Right ventricle myocardium superior (tissue), 1 donor: ENCODE results near the gene KCND3. TPM values are rescaled to one million over a fixed set of nuclear protein-coding genes. Genes with fewer than 3 reads are reported as not detected.
A peak's percentile ranks its signal among the peaks of the same experiment; 100 is the strongest.

ENCODE experiments used
- ATAC-seq: fragments of 200-7000 bp; cut with Tn5 transposase; one replicate; pipeline ENCODE4 v1.9.1; 2020; ENCODE audit warnings: mild to moderate bottlenecking; ENCODE audit not compliant: poor library complexity
- DNase-seq: peaks from one replicate; pipeline ENCODE4 v3.0.0-alpha.2; 2020
- intact Hi-C: fragments of 100-400 bp; cut with DNase I; formaldehyde crosslinking; loops from one replicate; pipeline ENCODE4 v1.11.2; 2022
- total RNA-seq: library from RNA; stranded (reverse); fragmentation: NEBNext Ultra II Directional; extraction: Animal tissue kit (Norgen Biotek cat#: 25700); gene quantifications from one replicate; pipeline ENCODE4 v1.2.1, GENCODE V29; 2021
- donor health status: DM: no; HTN: yes; CAD: no; lungs with severe emphysema.

Gene KCND3
- total RNA-seq, 1 donor from 2014 or later: 19.7 TPM

DNA sequence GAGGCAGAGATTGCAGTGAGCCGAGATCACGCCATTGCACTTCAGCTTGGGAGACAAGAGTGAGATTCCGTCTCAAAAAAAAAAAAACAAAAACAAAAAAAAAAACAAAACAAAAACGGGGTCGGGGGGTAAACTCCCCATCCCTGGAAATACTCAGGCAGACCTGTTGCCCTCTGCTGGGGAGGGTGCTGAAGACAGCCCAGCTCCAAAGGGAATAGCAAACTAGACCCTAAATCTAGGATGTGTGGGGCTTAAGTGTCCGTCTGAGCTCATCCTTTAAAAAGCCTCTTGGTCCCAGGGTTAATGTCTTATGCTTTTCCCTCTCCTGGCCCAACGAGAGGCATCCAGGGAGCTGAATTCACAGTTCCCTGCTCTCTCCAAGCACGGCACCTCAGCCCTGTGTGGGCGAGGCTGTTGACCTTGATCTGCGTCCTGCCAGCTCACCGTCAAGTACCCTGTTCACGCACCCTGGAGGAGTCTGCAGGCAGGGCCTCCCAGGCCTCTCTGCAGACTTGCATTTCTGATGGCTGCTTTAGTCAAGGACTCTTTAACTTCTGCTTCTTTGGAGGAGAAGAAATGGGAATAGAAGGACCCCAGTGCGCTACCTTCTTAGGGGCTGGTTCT lies 22.3 kb downstream of the KCND3 start:
- intact Hi-C loops: no loop called here
- ATAC-seq (peak; percentile 63), DNase-seq (no peak)

DNA sequence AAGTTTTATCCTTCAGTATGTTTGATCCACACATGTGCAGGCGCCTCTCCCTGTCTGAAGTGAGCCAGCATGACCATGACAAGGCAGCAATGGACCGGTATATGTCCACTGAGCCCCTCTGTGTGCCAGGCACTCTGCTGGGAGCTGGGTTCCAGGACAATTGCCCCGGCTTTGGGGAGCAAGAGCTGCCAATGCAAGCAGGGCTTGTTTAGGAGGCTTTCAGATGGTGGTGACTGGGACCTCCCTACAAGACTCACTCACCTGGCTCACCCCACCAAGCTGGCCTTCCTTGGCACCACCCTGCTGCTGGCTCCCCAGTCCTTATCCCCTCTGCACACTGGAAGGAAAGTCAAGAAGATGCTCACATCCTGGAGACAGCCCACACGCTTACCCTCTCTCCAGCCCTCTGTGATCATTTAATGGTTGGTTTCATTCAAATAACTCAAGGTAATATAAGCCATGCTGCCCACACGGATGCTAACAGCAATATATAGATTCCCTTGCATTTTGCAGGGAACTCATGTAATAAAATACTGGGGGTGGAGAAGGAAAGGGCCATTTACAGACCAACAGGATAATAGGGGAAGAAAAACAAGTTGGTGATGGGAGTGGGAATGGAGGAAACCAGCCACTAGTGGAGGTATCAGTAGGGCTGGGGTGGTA lies 23.6 kb downstream of the KCND3 start:
- intact Hi-C loops: no loop called here
- ATAC-seq (no peak), DNase-seq (no peak)

DNA sequence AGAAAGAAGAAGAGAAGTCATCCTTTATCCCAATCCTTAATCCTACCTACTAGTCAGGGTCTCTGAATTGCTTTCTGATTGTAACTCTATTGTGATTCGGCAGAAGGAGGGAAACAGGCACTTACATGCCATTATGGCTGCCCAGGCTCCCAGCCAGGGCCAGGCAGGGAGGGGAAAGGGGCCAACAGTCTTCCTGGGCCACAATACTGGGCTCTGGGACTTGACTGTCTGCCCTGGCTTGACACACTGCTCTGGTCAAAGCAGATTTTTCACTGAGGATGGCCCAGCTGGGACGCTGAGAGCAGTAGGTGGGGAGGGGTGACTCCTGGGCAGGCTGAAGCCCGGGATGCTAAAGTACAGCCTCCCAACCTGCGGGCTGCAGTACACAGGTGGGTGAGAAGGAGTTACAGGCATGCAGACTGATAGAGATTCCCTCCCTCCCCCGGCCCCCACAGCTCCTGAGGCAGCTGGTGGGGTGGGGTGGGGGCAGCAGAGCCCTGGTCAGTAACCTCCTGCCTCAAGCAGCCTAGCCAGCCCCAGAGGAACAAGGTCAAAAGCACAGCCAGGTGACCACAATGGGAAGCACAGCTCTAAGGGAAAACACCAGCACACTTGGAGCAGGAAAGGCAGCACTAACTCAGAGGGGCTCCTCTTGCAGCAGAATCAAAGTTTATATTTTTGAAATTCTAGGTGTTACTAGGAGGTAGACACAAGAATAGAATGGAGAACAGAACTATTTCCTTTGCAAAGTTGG lies 25.3 kb downstream of the KCND3 start:
- DNase-seq (no peak), ATAC-seq (no peak)
- intact Hi-C loops: no loop called here

DNA sequence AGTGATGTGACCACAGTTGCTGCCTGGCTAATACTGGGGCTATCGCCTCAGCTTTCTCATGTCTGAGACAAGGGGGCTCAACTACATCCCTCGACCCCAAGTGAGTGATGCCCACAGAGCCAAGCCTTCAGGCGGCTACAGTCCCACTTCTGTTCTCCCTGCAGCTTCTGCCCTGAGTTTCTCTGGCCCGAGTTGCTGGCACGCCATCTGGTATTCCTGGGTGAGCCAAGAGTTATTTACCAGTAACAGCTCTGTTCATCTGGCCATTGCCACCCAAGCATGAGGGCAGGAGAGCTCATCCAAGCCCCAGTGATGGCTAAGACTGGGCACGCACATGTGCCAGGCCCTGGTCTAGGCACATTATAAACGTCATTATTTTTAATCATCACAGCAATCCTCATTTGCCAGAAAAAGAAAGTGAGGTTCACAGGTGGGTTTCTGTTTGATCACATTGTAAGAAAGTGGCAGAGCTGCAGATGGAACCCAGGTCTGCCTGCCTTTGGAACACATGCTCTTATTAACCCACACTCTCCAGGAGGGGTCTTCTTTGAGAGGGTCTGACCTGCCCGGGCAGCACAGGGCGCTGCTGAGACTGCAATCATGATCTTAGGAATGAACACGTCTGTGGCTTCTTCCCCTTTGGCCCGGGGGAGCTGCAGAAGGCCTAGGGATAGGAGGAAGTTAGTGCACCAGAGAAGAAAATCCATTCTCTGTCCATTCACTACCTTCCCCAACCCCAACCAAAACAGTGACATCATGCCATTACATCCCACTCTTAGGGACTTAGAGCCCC lies 27.5 kb downstream of the KCND3 start:
- intact Hi-C loops: no loop called here
- DNase-seq: peak; percentile 57
- ATAC-seq: peak; percentile 61

DNA sequence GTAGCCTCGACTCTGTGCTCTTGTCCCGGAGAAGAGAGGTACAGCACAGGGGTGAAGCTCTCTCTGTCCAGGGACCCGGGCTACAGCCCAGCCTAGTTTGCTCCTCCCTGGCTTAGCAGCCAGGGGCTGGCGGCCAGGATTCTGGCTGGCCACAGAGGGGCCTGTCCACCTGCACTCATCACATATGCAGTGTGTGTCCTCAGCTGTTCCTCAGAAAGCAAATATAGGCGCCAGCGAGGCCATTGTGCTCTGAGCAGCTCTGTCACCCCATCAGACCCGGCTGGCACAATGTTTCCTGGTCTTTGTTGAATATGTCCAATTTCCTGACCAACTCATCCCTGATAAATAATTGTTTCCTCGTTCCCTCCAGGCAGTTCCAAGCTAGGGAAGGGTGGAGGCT lies 28.5 kb downstream of the KCND3 start:
- intact Hi-C loops: no loop called here
- DNase-seq: no peak

GRCh38 chr1:111959436-111959835 lies 30.0 kb downstream of the KCND3 start:
- DNase-seq (no peak), ATAC-seq (no peak)
- intact Hi-C loops: no loop called here

More for the DNA sequence above, 28.5 kb downstream of the KCND3 start:
- peak; percentile 69 for ATAC-seq

DNA sequence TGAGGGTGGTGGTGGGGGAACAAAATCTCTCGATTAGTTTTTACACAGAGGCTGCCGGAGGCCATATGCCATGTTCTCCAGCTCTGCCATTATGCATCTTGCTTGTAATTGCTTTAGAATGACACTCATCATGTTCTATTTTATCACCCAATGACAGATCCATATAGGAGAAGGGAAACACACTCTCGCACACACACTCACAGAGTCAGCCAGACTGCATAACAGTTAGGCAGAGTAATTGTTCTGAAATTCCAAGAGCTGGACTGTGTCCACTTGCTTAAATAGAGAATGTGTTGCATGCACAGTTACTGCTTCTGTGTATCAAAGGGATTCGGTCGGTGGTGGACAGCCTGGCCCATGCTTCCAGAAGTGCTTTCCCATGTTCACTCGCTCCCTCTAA lies 30.6 kb downstream of the KCND3 start:
- no peak for DNase-seq
- ATAC-seq: peak; percentile 20
- intact Hi-C loops: no loop called here

GRCh38 chr1:111958075-111958474 lies 31.4 kb downstream of the KCND3 start:
- intact Hi-C loops: no loop called here
- DNase-seq (no peak), ATAC-seq (no peak)

DNA sequence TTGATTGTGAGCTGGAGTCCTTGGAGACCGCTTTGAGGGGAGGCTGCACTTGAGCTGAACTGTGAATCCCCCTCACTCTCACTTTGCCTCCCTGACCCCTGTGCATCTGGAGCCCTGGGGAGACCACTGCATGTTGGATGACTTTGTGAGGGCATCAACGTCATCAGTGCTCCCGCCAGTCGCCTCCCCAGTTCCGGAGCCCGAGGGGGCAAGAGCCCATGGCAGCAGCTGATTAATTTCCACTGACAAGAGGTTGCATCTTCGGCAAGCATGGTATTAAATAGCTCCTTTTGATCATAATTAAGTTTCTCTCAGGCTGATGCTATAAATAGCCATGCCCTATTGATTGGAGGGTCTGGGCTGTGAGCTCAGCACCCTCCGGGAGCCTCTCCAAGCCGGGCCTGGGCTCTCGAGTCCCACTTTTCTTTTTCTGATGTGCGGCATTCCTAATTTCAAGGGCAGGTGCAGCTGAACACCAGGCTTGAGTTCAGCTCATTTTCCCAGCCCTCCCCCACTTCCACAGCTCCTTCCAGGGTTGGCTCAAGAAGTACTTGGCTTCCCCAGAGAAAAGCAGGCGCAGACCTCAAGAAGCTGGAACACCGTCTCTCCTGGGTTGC lies 33.2 kb downstream of the KCND3 start:
- ATAC-seq: no peak
- intact Hi-C loops: no loop called here
- no peak for DNase-seq

GRCh38 chr1:111955755-111956154 lies 33.7 kb downstream of the KCND3 start:
- DNase-seq: no peak
- peak; percentile 56 for ATAC-seq
- intact Hi-C loops: no loop called here

- intact Hi-C loops: no loop called here
- no peak for ATAC-seq
- no peak for DNase-seq
Measured at GRCh38 chr1:111953797-111954196, 35.7 kb downstream of the KCND3 start.

DNA sequence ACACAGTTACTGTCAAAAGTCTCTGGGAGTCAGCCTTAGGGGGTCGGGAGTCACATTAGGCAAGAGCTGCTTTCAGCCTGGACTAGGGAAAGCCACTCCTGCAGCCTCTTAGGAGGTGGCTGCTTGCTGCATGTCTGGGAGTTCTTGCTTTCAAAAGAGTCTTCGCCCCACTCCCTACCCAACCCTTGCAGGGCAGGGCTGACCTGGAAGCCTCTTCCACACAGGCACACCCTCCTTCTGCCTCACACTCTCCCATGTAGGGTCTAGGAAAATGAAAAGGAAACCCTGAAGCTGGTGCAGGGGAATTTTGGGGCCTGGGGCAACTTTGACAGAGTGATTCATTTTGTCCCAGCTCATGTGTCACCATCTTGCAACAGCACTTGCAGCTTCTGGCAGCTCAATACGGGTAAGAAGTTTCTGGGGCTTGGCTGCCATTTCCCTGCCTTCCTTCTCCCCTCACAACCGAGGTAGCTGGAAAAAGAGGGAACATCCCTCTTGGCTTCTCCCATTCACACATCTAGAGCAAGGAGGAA lies 37.3 kb downstream of the KCND3 start:
- DNase-seq (no peak), ATAC-seq (no peak)
- intact Hi-C loops: no loop called here

DNA sequence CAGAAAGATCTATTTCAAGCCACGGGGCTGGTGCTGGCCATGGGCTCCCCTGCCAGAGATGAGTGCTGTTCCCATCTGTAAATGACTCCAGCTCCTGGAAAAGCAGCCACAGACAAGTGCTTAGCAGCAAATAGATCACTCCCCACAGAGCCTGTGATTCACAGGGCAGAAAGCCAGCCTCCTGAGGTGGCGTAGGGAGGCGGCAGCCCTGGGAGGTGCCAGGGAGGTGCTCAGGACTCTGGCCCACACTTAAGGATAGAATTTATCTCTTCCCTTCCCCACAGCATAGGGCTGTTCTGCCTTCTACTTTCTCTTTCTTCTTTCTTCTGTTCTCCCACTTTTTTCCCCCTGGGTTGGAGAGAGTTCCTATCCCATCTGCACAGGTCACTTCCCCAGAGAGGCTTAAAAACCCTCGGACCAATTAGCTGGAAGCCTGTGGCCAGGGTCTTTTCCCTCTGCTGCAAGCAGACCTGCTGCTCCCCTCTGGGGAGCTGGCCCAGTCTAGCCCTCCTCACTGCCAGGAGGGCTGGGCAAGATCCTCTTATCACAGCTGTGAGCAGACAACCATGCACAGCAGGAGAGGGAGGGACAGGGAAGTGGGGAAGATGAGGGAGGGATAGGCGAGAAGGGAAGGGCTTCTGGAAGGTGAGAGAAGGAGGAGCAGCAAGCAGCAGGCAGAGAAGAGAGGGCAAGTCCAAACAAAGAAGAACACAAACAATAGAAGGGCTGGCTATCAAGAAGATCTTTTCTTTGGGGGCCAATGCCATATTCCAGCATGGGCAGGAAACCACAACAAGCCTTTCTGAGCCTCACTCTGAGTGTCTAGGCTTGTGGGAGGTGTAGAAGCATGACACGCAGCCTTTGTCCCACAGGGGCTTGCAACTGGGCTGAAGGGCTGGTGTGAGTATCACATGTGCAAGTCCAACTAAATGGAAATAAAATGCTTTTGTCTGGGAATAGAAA lies 41.0 kb downstream of the KCND3 start:
- peak; percentile 84 for ATAC-seq
- intact Hi-C loops: no loop called here
- peak; percentile 68 for DNase-seq

DNA sequence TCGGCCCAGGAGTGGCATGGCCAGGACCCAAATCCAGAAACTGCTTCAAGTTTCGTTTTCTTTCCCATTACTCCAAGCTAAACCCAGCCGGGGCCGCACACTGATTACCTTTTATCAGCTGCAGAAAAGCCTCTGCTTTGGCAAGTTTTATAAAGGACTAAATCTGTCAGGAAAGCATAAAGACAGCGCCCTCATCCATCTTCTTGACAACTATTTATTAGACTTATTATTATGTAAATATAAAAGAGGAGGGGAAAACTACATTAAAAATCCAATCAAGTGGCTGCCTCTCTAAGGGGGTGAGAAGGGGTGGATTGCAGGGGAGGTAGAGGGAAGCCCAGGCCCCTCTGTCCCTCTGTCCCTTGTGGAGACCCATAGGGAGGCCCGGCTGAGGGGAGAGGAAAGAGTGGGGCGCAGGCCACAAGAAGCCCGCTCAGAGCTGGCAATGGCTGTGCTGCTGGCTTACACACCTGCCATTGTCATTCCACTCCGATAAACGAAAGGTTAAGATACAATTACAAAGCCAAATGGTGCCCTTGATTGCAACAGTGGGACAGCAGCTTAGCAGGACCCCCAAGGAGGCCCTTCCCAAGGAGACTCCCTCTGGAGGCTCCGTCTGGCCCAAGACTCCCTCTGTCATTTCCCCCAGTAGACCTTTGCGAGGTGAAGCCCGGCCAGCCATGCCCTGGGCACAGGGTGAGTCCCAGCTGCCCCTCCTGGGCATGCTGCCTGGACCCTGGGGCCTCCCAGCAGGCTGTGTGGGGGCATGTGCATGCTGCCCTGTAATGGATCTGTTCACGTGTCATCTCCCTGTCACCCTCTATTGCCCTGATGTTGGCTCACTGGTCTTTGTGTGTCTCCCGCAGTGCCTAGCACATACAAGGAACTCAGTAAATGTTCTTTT lies 45.4 kb downstream of the KCND3 start:
- DNase-seq (peak; percentile 59), ATAC-seq (peak; percentile 67)
- intact Hi-C loops: no loop called here

- DNase-seq (no peak), ATAC-seq (no peak)
- intact Hi-C loops: no loop called here
Measured at GRCh38 chr1:111943066-111943465, 46.4 kb downstream of the KCND3 start.

DNA sequence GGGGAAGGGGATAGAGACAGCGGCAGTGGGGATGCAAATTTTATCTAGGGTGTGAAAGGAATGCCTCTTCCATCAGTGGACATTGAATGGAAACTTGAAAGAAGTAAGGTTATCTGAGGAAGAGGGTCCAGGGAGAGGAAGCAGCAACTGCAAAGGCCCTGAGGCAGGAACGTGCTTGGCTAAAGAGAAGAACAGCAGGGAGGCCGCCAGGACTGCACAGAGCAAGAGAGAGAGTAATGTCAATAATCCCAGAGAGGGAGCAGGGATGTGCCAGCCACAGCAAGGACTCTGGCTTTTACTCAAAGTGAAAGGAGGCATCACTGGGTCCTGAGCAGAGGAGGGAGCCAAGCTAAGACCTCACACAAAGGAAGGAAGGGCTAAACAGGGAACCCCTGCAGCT lies 50.9 kb downstream of the KCND3 start:
- ATAC-seq (no peak), DNase-seq (no peak)
- intact Hi-C loops: no loop called here

- intact Hi-C loops: no loop called here
- DNase-seq: no peak
- ATAC-seq: no peak
Measured at GRCh38 chr1:111938123-111938522, 51.3 kb downstream of the KCND3 start.
